ENCODE data around the gene IKBIP.
"Not testable (repeated sequence)": the region's sequence is repeated elsewhere in the genome, so short reads cannot be mapped to it uniquely, and the experiment has no call there.

IKBIP gene, protein sequence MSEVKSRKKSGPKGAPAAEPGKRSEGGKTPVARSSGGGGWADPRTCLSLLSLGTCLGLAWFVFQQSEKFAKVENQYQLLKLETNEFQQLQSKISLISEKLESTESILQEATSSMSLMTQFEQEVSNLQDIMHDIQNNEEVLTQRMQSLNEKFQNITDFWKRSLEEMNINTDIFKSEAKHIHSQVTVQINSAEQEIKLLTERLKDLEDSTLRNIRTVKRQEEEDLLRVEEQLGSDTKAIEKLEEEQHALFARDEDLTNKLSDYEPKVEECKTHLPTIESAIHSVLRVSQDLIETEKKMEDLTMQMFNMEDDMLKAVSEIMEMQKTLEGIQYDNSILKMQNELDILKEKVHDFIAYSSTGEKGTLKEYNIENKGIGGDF

GRCh38 chr12:98644712-98645571 lies at the start of gene IKBIP, which contains the start of gene APAF1:
IKBIP (minus strand) TSS chr12:98644788; CDS start chr12:98644701, 87 bp downstream.
APAF1 (plus strand) TSS chr12:98645290; CDS start chr12:98648360, 3,070 bp downstream.
- peak; percentile 93 for DNase-seq

- no peak for DNase-seq
Observed at GRCh38 chr12:98691351-98691750, 46.8 kb upstream of the IKBIP start.

- DNase-seq: no peak
Observed at GRCh38 chr12:98686603-98687002, 42.0 kb upstream of the IKBIP start.

DNA sequence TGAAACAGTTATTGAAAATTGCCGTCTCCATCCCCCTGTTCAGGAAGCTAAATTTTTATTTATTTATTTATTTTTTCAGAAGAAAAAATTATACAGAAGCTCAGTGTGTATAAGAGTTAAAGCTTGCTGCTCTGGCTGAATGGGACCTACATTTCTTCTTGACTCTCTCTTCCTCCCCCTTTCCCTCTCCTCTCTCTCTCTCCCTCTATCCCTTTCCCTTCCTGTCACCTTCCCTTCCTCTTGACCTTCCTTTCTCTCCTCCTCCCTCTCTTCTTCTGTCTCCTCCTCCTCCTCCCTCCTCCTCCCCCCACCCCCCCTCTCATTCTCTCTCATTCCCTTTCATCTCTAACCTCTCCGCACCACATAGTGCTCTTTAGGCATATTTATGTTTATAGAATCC lies 39.6 kb upstream of the IKBIP start:
- DNase-seq: no peak

GRCh38 chr12:98679611-98680005 lies 35.0 kb upstream of the IKBIP start:
- no peak for DNase-seq

GRCh38 chr12:98678946-98679610 lies 34.5 kb upstream of the IKBIP start:
- DNase-seq: no peak

GRCh38 chr12:98678236-98678945 lies 33.8 kb upstream of the IKBIP start:
- DNase-seq: no peak

- no peak for DNase-seq
Observed at GRCh38 chr12:98674841-98675240, 30.3 kb upstream of the IKBIP start.

DNA sequence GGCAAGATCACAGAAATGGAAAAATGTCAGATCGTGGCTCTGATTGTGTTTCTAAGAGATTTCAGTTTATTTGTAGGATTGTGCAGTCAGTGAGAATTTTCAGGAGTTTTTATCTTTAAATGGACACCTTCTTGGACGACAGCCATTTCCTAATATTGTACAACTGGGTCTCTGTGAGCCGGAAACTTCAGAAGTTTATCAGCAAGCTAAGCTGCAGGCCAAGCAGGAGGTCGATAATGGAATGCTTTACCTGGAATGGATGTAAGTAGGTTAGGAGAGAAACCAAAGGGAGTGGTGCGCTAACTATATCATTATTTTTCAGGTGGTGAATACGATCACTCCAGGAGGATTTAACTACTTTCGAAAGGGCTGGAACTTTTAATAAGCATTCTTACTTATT lies 26.9 kb upstream of the IKBIP start:
- no peak for DNase-seq

- DNase-seq: no peak
Observed at GRCh38 chr12:98669751-98670150, 25.2 kb upstream of the IKBIP start.

DNA sequence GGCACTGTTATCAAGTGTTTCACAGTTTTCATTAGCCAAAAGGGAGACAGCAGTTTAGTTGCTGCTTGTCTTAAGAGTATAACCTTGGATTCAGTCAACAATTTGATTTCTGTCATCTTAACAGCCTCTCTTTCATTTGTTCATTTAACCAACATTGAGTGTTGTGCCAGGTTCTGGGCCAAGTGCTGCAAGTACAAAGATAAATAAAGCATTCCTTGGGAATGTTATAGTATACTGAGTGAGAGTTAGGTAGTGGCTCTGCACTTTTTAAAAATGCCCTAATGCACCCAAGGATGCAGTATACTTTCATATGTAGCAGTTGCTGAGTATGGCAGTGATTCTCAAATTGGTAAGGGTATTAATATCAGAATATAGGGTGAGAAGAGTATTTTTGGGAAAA lies 15.9 kb upstream of the IKBIP start:
- no peak for DNase-seq

DNA sequence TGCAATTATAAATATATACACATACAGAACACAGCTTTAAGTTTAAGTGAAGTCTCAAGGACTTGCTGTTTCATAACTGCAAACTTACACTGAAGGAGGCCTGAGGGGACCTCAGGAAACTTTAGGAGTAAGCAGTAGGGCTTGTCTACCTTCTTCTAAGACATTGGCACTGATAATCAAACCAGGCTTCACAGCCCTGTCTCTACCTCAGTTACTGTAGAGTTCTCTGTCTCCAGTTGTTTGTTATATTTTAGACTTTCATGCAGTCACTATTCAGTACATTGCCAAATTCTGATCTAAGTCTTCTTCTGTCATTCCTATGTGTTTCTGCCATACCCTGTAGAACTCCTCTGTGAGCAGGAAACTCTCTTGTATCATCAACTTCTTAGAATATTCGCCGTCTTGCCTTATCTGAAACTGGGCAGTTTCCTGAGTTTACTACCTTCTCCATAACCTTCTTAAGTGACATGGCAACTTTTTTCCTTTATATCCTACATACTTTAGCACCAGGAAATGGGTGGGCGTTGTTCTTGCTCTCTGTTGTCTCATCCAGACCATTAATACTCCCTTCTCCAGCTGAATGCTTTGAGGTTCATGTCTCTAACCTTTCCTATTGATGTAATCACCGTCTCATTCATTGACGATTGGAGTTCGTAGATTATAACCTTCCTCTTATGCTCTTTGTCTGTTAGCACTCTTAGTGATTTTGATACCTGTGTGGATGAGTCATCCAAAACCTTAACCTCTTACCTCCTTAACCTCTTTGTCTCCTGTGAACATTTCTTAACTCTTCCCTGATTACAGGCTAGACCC lies 11.9 kb upstream of the IKBIP start:
- DNase-seq: no peak

GRCh38 chr12:98653866-98654493 lies 9.4 kb upstream of the IKBIP start:
- DNase-seq: no peak

- no peak for DNase-seq
Observed at GRCh38 chr12:98651328-98651727, 6.7 kb upstream of the IKBIP start.

DNA sequence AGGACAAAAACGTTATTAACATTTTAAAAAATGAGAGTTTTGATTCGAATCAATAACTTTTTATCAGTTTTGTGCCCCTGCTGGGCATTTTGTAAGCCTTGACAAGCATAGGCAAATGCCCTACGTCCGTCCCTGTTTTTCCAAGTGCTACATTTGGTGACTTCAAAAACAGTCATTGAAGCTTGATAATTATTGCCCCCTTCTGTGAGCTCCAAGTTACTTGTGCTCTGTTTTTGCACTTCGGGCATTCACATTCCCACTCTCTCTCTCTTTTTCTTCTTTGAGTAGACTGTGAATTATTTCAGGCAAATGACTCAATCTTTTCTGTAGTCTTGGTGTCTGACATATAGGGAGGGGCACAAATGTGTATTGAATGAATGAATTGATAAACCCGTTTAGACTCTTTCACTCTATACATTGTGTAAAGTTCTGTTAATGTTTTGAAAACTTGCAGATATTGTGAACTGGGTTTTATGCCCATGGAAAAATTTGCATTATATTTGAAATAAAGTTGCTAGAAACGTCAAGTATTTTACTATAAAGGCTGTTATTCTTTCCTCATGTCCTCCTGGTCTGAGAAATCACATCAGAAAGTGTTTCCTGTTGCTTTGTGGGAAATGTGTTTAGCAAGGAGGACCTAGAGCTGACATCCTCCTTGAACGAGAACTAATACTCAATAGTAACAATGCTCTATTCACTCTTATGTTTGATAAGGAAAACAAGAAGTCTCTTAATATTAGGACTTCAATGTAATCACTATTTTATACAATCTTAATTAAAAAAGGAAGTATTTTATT lies 1.9 kb upstream of the IKBIP start:
- no peak for DNase-seq

DNA sequence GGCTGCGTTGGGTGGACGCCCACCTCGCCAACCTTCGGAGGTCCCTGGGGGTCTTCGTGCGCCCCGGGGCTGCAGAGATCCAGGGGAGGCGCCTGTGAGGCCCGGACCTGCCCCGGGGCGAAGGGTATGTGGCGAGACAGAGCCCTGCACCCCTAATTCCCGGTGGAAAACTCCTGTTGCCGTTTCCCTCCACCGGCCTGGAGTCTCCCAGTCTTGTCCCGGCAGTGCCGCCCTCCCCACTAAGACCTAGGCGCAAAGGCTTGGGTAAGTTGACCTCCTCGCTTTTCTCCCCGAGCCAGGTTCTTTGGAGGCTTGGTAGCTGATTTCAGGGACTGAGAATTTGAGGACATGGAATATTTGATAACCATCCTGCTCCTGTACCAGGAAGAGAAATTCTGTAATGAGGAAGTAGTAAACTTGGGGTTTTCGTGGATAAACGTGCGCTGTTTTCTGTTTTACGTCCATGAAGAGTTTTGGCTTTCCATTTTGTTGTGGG lies 1.0 kb upstream of the IKBIP start:
- DNase-seq: no peak

- DNase-seq: no peak
Observed at GRCh38 chr12:98644433-98644711, 216 bp downstream of the IKBIP start.

GRCh38 chr12:98642801-98643200 lies 1.8 kb downstream of the IKBIP start:
- DNase-seq: not testable (repeated sequence)

DNA sequence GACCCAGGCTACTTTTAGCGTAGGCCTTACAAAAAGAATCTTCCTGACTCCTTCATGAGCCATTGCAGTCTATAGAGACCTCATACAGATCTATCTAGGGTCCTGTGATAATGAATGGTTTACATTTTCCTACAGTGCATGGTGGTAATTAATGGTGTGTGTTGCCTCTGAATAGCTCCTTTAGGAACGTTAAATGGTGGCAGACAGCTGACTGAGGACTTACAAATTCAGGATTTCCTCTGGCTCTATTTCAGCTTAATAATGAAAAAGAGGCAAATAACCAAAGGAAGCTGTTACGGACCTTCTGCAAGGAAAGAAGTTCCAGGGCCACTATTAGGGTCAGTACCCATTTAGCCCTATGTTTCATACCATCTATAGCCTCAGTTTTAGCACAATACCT lies 5.1 kb downstream of the IKBIP start:
- no peak for DNase-seq

- DNase-seq: no peak
Observed at GRCh38 chr12:98638009-98638408, 6.6 kb downstream of the IKBIP start.

GRCh38 chr12:98637068-98637467 lies 7.5 kb downstream of the IKBIP start:
- DNase-seq: no peak
